Erythroblast (primary cell): ENCODE data around the gene ERCC4.

Experiments
- GATA1 ChIP-seq: IDR thresholded peaks from 2 replicates; pipeline ENCODE4 v1.6.1; 2011; ENCODE audit warnings: low read depth, mild to moderate bottlenecking, control low read depth, low read length, moderate library complexity
- POLR2A ChIP-seq: IDR thresholded peaks from 2 replicates; pipeline ENCODE4 v1.6.1; 2011; ENCODE audit warnings: mild to moderate bottlenecking, low read length

- TF ChIP-seq POLR2A: no peak
- no peak for TF ChIP-seq GATA1
Measured at GRCh38 chr16:13940397-13940933, 20.5 kb downstream of the ERCC4 start.
